Panc1 (cell line): ENCODE data around the gene C1orf216.

Experiments
- CTCF ChIP-seq: fragments of 450-650 bp; IDR thresholded peaks from 2 replicates; pipeline ENCODE4 v1.5.1; 2017; ENCODE audit warnings: mild to moderate bottlenecking
- POLR2AphosphoS5 ChIP-seq: IDR thresholded peaks from 2 replicates; pipeline ENCODE4 v1.6.1; 2012; ENCODE audit warnings: mild to moderate bottlenecking, low read depth, low read length, moderate library complexity
- REST ChIP-seq, 2 experiments: IDR thresholded peaks; 2 replicates each; pipeline ENCODE4 v1.6.1; 2011 to 2012; ENCODE audit warnings: low read depth in 2 of 2, control low read depth in 1 of 2, low read length in 1 of 2, mild to moderate bottlenecking in 1 of 2, moderate library complexity in 1 of 2; ENCODE audit not compliant: insufficient read depth in 1 of 2
- SIN3A ChIP-seq: IDR thresholded peaks from 2 replicates; pipeline ENCODE4 v1.6.1; 2012; ENCODE audit warnings: low read depth, mild to moderate bottlenecking, low read length, moderate library complexity, borderline replicate concordance; ENCODE audit not compliant: insufficient read depth

DNA sequence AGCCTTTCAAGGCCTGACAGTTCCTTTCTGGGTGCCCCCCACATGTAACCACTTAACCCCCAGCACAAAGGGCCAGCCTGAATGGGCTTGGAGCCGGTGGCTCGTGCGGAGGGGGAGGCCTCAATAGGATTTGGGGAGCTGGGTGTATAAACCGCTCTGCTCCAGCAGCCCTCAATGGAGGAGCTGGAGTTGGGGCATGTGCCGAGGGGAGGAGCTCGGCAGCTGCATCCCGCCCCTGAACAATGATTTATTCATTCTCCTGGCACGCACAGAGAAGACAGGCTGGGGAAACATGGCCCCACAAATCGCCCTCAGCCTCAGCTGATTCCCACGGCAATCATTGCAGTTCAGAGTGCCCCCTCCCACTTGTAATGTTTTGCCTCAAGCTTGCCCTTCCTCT, 6.9 kb upstream of the C1orf216 start:
- TF ChIP-seq CTCF (no peak), REST (IDR thresholded peaks at IDR 0.05; ENCODE audit: insufficient read depth in 1 of 2, low read depth in 2 of 2, low read length in 1 of 2) (no peak), SIN3A (no peak), POLR2AphosphoS5 (no peak)
